Measurements from ENCODE around the gene FAM187B. TPM values are rescaled to one million over a fixed set of nuclear protein-coding genes. Genes with fewer than 3 reads are reported as not detected.

FAM187B gene
- total RNA-seq, 6 experiments from 2014 or later, result not detected

- 68% methylated on average over 3 of the region's 3 CpGs for WGBS (ENCODE audit: insufficient coverage, low coverage, low lambda C conversion rate, missing lambda C conversion rate)
- intact Hi-C loops (cut with DNase I), result no loop called here
- no peak for TF ChIP-seq CTCF (IDR thresholded peaks at IDR 0.05)
- TF ChIP-seq POLR2A (IDR thresholded peaks at IDR 0.05), result no peak
- no peaks in the 10 kb centered on the region for H3K27me3 ChIP-seq
- no peak overlapping the region for H3K27ac ChIP-seq
- no peaks in the 10 kb centered on the region for H3K4me1 ChIP-seq
- no peak for DNase-seq
- H3K9me3 ChIP-seq, result no peaks in the 10 kb centered on the region
- H3K4me3 ChIP-seq, result no peak overlapping the region
- no peak for ATAC-seq
- no peaks in the 10 kb centered on the region for H3K36me3 ChIP-seq
Measured at GRCh38 chr19:35179830-35180229, 48.7 kb downstream of the FAM187B start.

- DNase-seq (no peak), ATAC-seq (no peak)
- intact Hi-C loops (cut with DNase I), result no loop called here
- no peak for TF ChIP-seq CTCF (IDR thresholded peaks at IDR 0.05)
- no peak for TF ChIP-seq POLR2A (IDR thresholded peaks at IDR 0.05)
- Histone ChIP-seq H3K36me3 (no peaks in the 10 kb centered on the region), H3K27me3 (no peaks in the 10 kb centered on the region), H3K4me3 (no peak overlapping the region), H3K27ac (no peak overlapping the region), H3K4me1 (no peaks in the 10 kb centered on the region), H3K9me3 (no peaks in the 10 kb centered on the region)
- 53% methylated on average over 2 of the region's 2 CpGs for WGBS (ENCODE audit: insufficient coverage, low coverage, low lambda C conversion rate, missing lambda C conversion rate)
Measured at GRCh38 chr19:35178701-35179100, 49.8 kb downstream of the FAM187B start.

GRCh38 chr19:35177377-35178274 lies 50.9 kb downstream of the FAM187B start:
- TF ChIP-seq POLR2A (IDR thresholded peaks at IDR 0.05), result no peak
- no peak for TF ChIP-seq CTCF (IDR thresholded peaks at IDR 0.05)
- H3K9me3 ChIP-seq, result no peaks in the 10 kb centered on the region
- no peak overlapping the region for H3K27ac ChIP-seq
- DNase-seq (no peak), ATAC-seq (no peak)
- WGBS (ENCODE audit: insufficient coverage, low coverage, low lambda C conversion rate, missing lambda C conversion rate), result 71% methylated on average over 7 of the region's 7 CpGs
- no peaks in the 10 kb centered on the region for H3K4me1 ChIP-seq
- no peaks in the 10 kb centered on the region for H3K36me3 ChIP-seq
- no peaks in the 10 kb centered on the region for H3K27me3 ChIP-seq
- intact Hi-C loops (cut with DNase I), result no loop called here
- no peak overlapping the region for H3K4me3 ChIP-seq

- Histone ChIP-seq H3K27me3 (no peaks in the 10 kb centered on the region), H3K4me3 (no peak overlapping the region), H3K27ac (no peak overlapping the region), H3K4me1 (peaks cover 0 to 4% (median 1%) of the 10 kb centered on the region in 4 donors), H3K9me3 (no peaks in the 10 kb centered on the region), H3K36me3 (no peaks in the 10 kb centered on the region)
- intact Hi-C loops (cut with DNase I), result no loop called here
- DNase-seq (no peak), ATAC-seq (no peak)
- WGBS (ENCODE audit: insufficient coverage, low coverage, low lambda C conversion rate, missing lambda C conversion rate), result 83% methylated on average over 2 of the region's 3 CpGs
- TF ChIP-seq POLR2A (IDR thresholded peaks at IDR 0.05), result no peak
- TF ChIP-seq CTCF (IDR thresholded peaks at IDR 0.05), result no peak
Measured at GRCh38 chr19:35176181-35176570, 52.4 kb downstream of the FAM187B start.

Other genes with a start within 250 kb of the FAM187B start
- 10 to 100 TPM; 10.4 to 34.8 (median 15.4) TPM for gene GRAMD1A, start 228.4 kb downstream of the FAM187B start, total RNA-seq
- gene SCN1B, start 198.3 kb downstream of the FAM187B start, total RNA-seq, result 1 to 10 TPM; 2.6 to 4.9 (median 3.6) TPM
- 100 to 1,000 TPM; 285 to 486 (median 374) TPM for gene HPN, start 187.0 kb downstream of the FAM187B start, total RNA-seq
- gene FXYD3, start 112.9 kb downstream of the FAM187B start, total RNA-seq, result 1 to 10 TPM in 1 of 6 experiments, not detected in 5; 1.0 TPM
- 1 to 10 TPM in 5 of 6 experiments, under 1 TPM in 1; 0.99 to 2.0 (median 1.5) TPM for gene LGI4, start 93.7 kb downstream of the FAM187B start, total RNA-seq
- gene FXYD1, start 89.9 kb downstream of the FAM187B start, total RNA-seq, result 100 to 1,000 TPM in 4 of 6 experiments, 10 to 100 TPM in 2; 38.9 to 263 (median 140) TPM
- under 1 TPM in 1 of 6 experiments, not detected in 5; 0.49 TPM for gene FXYD7, start 85.5 kb downstream of the FAM187B start, total RNA-seq
- 10 to 100 TPM in 4 of 6 experiments, 1 to 10 TPM in 2; 5.6 to 23.6 (median 14.2) TPM for gene FXYD5, start 74.0 kb downstream of the FAM187B start, total RNA-seq
- gene LSR, start 20.3 kb upstream of the FAM187B start, total RNA-seq, result 100 to 1,000 TPM in 4 of 6 experiments, 10 to 100 TPM in 2; 96.6 to 138 (median 112) TPM
- gene USF2, start 40.2 kb upstream of the FAM187B start, total RNA-seq, result 10 to 100 TPM; 65.4 to 78.5 (median 75.7) TPM
- 100 to 1,000 TPM in 2 of 6 experiments, 10 to 100 TPM in 3, under 1 TPM in 1; 0.86 to 146 (median 65.3) TPM for gene HAMP, start 53.8 kb upstream of the FAM187B start, total RNA-seq
- under 1 TPM in 1 of 6 experiments, not detected in 5; 0.40 TPM for gene MAG, start 63.4 kb upstream of the FAM187B start, total RNA-seq
- gene CD22, start 100.4 kb upstream of the FAM187B start, total RNA-seq, result 1 to 10 TPM in 3 of 6 experiments, under 1 TPM in 3; 0.39 to 1.3 (median 0.96) TPM
- not detected for gene FFAR1, start 119.2 kb upstream of the FAM187B start, total RNA-seq
- under 1 TPM in 1 of 6 experiments, not detected in 5; 0.27 TPM for gene FFAR3, start 129.7 kb upstream of the FAM187B start, total RNA-seq
- gene GPR42, start 142.3 kb upstream of the FAM187B start, total RNA-seq, result not detected
- under 1 TPM in 3 of 6 experiments, not detected in 3; 0.30 to 0.64 (median 0.35) TPM for gene FFAR2, start 219.5 kb upstream of the FAM187B start, total RNA-seq

Data from right lobe of liver (tissue), 6 donors.